Body of pancreas (tissue), 4 donors: Measurements from ENCODE around the gene CLEC3B. TPM values are rescaled to one million over a fixed set of nuclear protein-coding genes. Genes with fewer than 3 reads are reported as not detected.
A peak's percentile ranks its signal among the peaks of the same experiment; 100 is the strongest.

ENCODE experiments used
- ATAC-seq: fragments of 150-250 bp; one replicate; pipeline ENCODE4 v1.9.1; 2016
- DNase-seq, 4 donors: peaks; one replicate each; pipeline ENCODE4 v3.0.0-alpha.2; 2019
- H3K27ac ChIP-seq, 4 donors: fragments of 200-600 bp; sonication (generic); 1 replicate in 3 of 4; 2 replicates in 1 of 4; pipeline versions ENCODE4 v1.5.1 to v1.6.1; 2016 to 2019; ENCODE audit warnings: mild to moderate bottlenecking in 1 of 4, mixed read lengths in 1 of 4, moderate library complexity in 1 of 4
- H3K27me3 ChIP-seq, 2 donors: fragments of 200-600 bp; sonication (generic); one replicate each; pipeline ENCODE4 v1.6.0; 2016; ENCODE audit warnings: mild to moderate bottlenecking in 1 of 2
- H3K36me3 ChIP-seq, 2 donors: fragments of 200-600 bp; sonication (generic); replicated peaks in 1 of 2; 2 replicates each; pipeline ENCODE4 v1.5.1; 2016; ENCODE audit warnings: low read depth in 2 of 2; ENCODE audit not compliant: insufficient read depth in 1 of 2
- H3K4me1 ChIP-seq: fragments of 200-600 bp; sonication (generic); one replicate; pipeline ENCODE4 v1.6.0; 2016
- H3K4me3 ChIP-seq, 2 donors: fragments of 200-600 bp; sonication (generic); 1 replicate in 1 of 2; 2 replicates in 1 of 2; pipeline ENCODE4 v1.5.1; 2016 to 2019
- H3K9me3 ChIP-seq, 3 donors: fragments of 200-600 bp; sonication (generic); 1 replicate in 2 of 3; 2 replicates in 1 of 3; pipeline ENCODE4 v1.5.1; 2016
- CTCF ChIP-seq, 7 experiments: fragments of 450-650 bp in 4 of 7; fragments of 200-600 bp in 3 of 7; sonication (generic) in 3 of 7; IDR thresholded peaks; one replicate each; pipeline ENCODE4 v1.5.1; 2016 to 2019; ENCODE audit warnings: antibody characterized with exemption in 7 of 7
- POLR2A ChIP-seq, 3 donors: fragments of 450-650 bp; IDR thresholded peaks; one replicate each; pipeline ENCODE4 v1.6.1; 2016; ENCODE audit warnings: antibody characterized with exemption in 3 of 3, mild to moderate bottlenecking in 2 of 3
- WGBS, 2 donors: methylation state at CpG; one replicate each; pipeline ENCODE4 v1.1.5; 2017; 5-methylcytosine and 5-hydroxymethylcytosine counted together
- intact Hi-C: fragments of 100-400 bp; cut with DNase I; formaldehyde crosslinking; loops from one replicate; pipeline ENCODE4 v1.15.1; 2023
- total RNA-seq, 2 donors: library from RNA; depleted of rRNA; stranded (reverse); fragments of >200 nt; gene quantifications; one replicate each; pipeline ENCODE4 v1.1.0, GENCODE V29; 2016

The CLEC3B gene
- total RNA-seq, 2 donors from 2014 or later: 4.9 to 22.1 TPM

GRCh38 chr3:45023675-45024074 is 2.4 kb upstream of the CLEC3B start:
- DNase-seq: no peak
- Histone ChIP-seq H3K27me3 (no peaks in the 10 kb centered on the region), H3K27ac (no peak overlapping the region), H3K4me3 (no peak overlapping the region), H3K4me1 (peaks cover 8% of the 10 kb centered on the region), H3K36me3 (no peaks in the 10 kb centered on the region), H3K9me3 (no peaks in the 10 kb centered on the region)
- no peak for TF ChIP-seq CTCF (IDR thresholded peaks at IDR 0.05)
- 42 to 53% methylated on average over 3 of the region's 3 CpGs for WGBS, 2 donors
- intact Hi-C loops: no loop called here
- ATAC-seq: no peak

GRCh38 chr3:45024542-45025255 is 1.4 kb upstream of the CLEC3B start:
- peaks cover 8% of the 10 kb centered on the region for H3K4me1 ChIP-seq
- peak; percentile 12 for ATAC-seq
- no peak for TF ChIP-seq POLR2A (IDR thresholded peaks at IDR 0.05)
- TF ChIP-seq CTCF (IDR thresholded peaks at IDR 0.05): no peak
- intact Hi-C loops: no loop called here
- no peaks in the 10 kb centered on the region for H3K9me3 ChIP-seq
- WGBS, 2 donors: 41 to 44% methylated on average over 6 of the region's 6 CpGs
- no peak overlapping the region for H3K27ac ChIP-seq
- DNase-seq: peak in 1 of 4 donors; percentile 38
- H3K36me3 ChIP-seq: no peaks in the 10 kb centered on the region
- H3K27me3 ChIP-seq: no peaks in the 10 kb centered on the region
- H3K4me3 ChIP-seq: no peak overlapping the region

GRCh38 chr3:45026957-45027356 is 854 bp downstream of the CLEC3B start:
- Histone ChIP-seq H3K36me3 (no peaks in the 10 kb centered on the region), H3K4me3 (no peak overlapping the region), H3K9me3 (no peaks in the 10 kb centered on the region), H3K27ac (no peak overlapping the region), H3K27me3 (no peaks in the 10 kb centered on the region), H3K4me1 (peaks cover 8% of the 10 kb centered on the region)
- DNase-seq (peak in 3 of 4 donors; percentile 24 to 47 (median 26)), ATAC-seq (peak; percentile 45)
- WGBS, 2 donors: 30 to 36% methylated on average over 4 of the region's 4 CpGs
- TF ChIP-seq CTCF (IDR thresholded peaks at IDR 0.05) (no peak), POLR2A (IDR thresholded peaks at IDR 0.05) (no peak)
- intact Hi-C loops: no loop called here

- no peak for DNase-seq
- H3K4me1 ChIP-seq: peaks cover 8% of the 10 kb centered on the region
- H3K9me3 ChIP-seq: no peaks in the 10 kb centered on the region
- intact Hi-C loops: no loop called here
- H3K27ac ChIP-seq: no peak overlapping the region
- no peaks in the 10 kb centered on the region for H3K36me3 ChIP-seq
- no peak for TF ChIP-seq CTCF (IDR thresholded peaks at IDR 0.05)
- TF ChIP-seq POLR2A (IDR thresholded peaks at IDR 0.05): no peak
- ATAC-seq: no peak
- no peak overlapping the region for H3K4me3 ChIP-seq
- no peaks in the 10 kb centered on the region for H3K27me3 ChIP-seq
- WGBS, 2 donors: 76 to 89% methylated on average over 4 of the region's 4 CpGs
Measured at GRCh38 chr3:45027441-45027840, 1.3 kb downstream of the CLEC3B start.

GRCh38 chr3:45029216-45029615 is 3.1 kb downstream of the CLEC3B start:
- no peak for ATAC-seq
- H3K27me3 ChIP-seq: no peaks in the 10 kb centered on the region
- DNase-seq: no peak
- whole genome bisulfite sequencing, 2 donors: 72 to 85% methylated on average over 2 of the region's 2 CpGs
- TF ChIP-seq POLR2A (IDR thresholded peaks at IDR 0.05) (no peak), CTCF (IDR thresholded peaks at IDR 0.05) (no peak)
- H3K4me3 ChIP-seq: no peak overlapping the region
- intact Hi-C loops: no loop called here
- H3K4me1 ChIP-seq: peaks cover 8% of the 10 kb centered on the region
- H3K36me3 ChIP-seq: no peaks in the 10 kb centered on the region
- H3K9me3 ChIP-seq: no peaks in the 10 kb centered on the region
- H3K27ac ChIP-seq: no peak overlapping the region
